ENCODE results near the gene PROM1.

Gene PROM1

GRCh38 chr4:16083241-16084191 is at the start of gene PROM1:
PROM1 (minus strand) TSS chr4:16084023; CDS start chr4:16075906, 8,117 bp downstream.
- DNase-seq, result no peak

DNA sequence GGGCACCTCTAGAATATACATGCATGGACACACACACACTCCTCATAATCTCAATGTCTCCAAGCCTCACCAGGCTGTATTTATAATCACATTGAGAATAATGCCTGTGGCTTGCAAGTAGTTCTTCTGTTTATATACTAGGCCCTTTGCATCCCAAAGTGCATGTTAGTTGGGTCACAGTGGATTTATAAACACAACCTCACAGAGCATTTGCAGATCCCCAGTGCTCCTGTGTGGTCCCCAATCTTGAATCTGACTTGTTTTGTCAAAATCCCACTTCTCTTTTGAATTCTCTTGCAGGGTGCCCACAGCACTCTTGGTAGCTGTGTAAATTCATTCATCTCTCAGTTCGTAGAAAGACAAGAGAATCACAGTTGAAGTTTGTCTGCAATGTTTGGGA is 49.6 kb upstream of the PROM1 start:
- DNase-seq, result no peak

- DNase-seq, result no peak
These were observed 47.5 kb upstream of the PROM1 start for GRCh38 chr4:16131293-16131692.

DNA sequence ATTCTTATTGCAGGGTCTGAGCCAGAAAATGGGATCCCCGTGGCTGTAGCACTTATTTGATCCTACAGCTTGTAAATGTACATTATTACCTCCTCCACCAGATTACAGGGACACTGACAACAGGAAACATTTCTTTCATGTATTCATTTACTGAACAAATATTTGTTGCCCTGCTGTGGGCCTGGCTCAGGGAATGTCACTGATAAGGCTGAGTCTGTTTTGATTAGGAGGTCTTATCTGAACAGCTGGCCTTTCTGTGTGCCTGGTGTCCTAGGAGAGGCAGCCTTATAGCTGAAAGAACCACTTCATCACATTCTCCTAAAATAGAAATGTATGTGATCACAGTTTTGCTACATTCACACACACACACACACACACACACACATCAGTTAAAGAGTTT is 45.5 kb upstream of the PROM1 start:
- DNase-seq, result no peak

GRCh38 chr4:16126714-16127113 is 42.9 kb upstream of the PROM1 start:
- no peak for DNase-seq

DNA sequence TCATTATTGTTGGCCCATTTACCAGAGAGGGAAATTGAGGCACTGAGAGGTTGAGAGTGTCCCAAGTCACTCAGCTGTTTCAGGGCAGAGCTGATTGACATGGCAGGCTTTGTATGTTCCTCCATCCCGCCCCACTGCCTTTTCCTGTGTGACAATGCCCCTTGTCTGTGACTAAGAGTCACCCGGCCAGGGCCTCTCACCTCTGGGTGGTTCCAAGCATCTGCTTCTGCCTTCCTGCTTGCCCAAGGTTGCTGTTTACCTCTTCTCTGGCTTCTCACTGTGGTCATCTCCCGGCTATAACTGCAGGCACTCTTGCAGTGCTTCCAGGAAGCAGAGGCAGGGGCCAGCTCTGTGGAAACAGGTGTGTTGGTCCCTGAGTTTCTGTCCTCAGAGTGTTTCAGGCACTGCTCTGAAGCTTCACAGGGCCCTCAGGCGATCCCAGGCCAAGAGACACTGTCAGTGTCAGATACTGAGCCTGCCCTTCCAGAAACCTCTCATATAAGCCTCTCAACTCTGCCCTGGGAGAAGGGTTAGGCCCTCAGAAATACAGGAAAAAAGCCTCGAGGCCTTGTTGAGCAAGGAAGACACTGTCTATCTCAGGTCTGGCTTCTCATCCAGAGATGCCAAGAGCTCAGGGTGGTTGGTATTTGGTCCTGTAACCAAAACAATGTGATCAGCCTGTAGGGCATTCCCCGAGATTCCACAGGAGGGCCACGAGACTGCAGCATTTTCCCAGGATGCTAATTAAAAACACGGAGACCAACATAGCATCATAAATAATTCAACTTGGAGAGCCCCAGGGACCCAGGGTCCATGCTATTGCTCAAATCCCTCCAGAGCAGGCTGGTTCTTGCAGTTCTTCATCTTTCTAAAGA is 42.0 kb upstream of the PROM1 start:
- DNase-seq, result no peak

DNA sequence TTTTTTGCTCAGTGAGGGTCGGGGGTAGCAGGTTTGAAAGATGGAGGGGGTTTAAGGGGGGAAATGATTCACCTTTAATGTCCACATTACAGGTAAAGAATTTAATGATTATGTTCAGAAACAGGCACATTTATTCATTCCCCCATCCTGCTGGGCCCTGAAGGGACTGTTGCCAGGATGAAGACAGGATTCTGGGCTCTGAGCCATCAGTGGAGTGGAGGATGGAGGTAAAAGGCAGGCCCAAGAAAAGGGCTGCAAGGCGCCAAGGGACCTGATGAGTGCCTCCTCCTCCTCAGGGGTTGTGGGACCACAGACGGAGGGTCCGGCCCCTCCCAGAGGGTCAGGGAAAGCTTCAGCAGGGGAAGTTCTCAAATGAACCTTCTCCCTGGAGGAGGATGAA is 40.4 kb upstream of the PROM1 start:
- no peak for DNase-seq

GRCh38 chr4:16123356-16124084 is 39.7 kb upstream of the PROM1 start:
- DNase-seq, result no peak

GRCh38 chr4:16122784-16123183 is 39.0 kb upstream of the PROM1 start:
- no peak for DNase-seq

DNA sequence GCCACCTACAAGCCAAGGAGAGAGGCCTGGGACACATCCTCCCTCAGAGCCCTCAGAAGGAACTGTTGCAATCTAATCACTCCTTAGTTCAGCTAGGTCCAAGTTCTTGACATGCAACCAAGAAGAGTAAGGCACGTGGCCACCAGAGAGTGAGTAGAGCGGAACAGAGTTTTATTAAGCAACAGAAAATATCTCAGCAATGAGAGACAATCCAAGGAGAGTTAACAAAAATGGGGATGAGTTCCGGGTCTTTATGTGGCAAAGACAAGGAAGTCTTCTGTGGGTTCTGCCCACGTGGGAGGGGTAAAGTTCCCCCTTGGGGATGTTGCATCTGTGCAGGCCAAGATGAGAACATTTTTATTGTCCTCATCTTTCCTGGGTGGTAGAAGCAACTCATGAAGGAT is 38.5 kb upstream of the PROM1 start:
- DNase-seq, result no peak

DNA sequence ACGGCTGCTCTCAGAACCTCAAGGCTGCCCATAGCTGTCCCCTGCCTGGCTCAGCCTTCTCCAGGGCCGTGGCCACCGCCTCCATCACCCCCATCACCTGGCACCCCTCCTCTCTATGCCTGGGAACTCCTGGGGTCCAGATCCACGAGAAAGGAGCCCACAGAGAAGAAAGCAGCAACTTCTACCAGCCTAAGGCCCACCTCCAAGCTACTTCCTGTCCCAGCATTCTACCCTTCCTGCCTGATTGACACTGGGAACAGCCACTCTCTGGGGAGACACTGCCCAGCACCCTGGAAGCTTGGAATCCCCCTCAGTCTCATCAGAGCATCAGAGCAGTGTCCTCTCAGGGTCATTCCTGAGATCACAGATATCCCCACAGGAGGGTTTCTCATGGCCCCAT is 36.9 kb upstream of the PROM1 start:
- DNase-seq, result no peak

DNA sequence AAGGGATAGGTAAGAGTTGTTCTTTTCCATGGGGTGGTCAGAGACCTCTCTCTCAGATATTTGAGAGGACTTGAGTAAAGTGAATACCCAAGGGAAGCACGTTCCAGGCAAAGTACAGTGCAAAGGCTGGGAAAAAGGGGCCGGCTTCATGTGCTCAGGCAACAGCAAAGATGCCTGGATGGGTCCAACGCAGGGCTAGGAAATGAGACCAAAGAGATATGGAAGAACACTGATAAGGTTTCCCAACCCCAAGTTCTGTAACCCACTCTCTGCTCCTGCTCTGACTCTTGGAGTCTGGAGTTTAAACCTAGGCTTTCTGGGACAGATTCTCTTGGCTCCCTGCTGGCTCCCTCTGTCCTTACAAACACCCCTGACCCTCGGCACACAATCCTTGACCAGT is 36.2 kb upstream of the PROM1 start:
- no peak for DNase-seq

- DNase-seq, result no peak
These were observed 34.3 kb upstream of the PROM1 start for GRCh38 chr4:16118090-16118489.

DNA sequence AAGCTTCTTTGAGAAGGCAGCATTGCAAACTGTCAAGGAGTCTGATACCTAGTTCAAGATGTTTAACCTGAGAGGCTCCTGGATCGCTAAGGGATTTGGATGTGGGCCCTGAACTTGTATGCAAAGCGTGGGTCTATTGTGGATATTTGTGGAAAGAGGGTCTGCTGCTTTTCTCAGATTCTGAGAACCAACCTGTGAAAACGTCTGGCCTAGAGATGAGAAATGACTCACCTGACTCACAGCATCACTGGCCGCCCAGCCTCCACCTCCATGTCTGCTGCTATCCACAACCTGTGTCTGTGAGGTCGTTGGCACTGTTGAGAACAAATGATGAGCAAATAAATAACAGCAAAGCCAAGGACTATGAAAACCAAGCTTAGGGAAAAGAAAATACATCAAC is 33.3 kb upstream of the PROM1 start:
- no peak for DNase-seq

GRCh38 chr4:16116493-16116990 is 32.7 kb upstream of the PROM1 start:
- no peak for DNase-seq

DNA sequence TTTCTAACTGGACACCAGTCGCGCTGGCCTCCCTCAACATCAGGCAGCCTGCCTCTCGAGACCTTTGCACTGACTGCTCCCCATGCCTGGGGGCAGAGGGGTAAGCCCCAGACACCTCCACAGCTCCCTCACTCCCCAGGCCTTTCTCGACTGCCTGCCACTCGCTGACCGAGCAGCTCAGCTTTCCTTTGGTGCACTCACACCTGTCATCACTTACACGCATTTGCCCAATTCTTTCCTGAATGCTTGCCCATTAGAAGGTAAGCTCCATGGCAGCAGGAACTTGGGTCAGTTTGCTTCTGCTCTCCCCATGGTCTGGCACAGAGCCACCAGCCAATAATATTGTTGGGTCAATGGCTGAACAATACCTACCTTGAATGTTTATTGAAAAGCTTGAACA is 32.2 kb upstream of the PROM1 start:
- no peak for DNase-seq

GRCh38 chr4:16114546-16114945 is 30.7 kb upstream of the PROM1 start:
- no peak for DNase-seq

DNA sequence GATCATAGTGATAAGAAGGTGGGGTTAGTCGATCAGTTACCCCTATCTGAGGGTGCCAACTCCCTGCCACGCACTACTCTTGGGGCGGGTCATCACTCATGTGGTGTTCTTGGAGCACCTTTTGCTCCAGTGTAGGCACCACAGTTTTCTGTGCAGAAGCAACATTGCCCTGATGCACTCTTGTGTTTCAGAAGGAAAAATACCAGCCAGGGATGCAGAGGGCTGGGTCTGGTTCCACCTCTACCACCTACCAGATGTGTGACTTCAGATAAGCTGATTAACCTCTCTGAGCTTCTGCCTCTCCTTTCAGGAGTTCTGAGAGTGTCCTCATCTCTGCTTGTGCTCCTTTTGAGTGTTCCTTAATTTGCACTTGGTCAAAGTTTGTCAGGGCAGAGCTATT is 29.9 kb upstream of the PROM1 start:
- DNase-seq, result no peak

DNA sequence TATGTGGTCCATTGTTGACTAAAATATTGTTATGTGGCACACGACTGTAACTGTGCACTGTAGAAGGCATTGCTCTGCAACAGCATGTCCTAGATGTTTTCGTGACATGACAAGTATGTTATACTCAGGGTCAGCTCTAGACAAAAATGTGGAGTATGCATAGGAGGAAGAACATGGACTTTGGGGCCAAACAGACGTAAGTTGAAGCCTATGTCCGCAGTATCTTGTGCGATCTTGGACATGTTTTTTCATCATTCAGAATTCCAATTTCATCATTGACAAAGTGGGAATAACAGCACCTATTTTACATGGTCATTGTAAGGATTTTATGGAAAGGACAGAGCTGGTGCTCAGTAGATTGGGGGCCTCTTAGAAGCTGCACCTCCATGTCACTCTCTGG is 27.7 kb upstream of the PROM1 start:
- no peak for DNase-seq

- no peak for DNase-seq
These were observed 27.0 kb upstream of the PROM1 start for GRCh38 chr4:16110661-16111290.

DNA sequence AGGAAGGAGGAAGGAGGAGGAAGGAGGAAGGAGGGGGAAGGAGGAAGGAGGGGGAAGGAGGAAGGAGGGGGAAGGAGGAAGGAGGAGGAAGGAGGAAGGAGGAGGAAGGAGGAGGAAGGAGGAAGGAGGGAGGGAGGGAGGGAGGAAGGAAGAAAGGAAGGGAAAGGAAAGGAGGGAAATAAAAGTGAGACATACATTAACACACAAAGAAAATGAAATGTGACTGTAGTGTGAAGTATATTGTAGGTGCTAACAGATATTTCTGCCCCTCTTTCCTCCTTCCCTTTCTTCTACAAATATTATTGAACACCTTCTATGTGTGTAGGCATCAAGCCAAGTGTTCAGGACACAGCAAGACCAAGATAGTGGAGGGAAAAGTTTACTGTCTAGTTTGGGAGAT is 26.4 kb upstream of the PROM1 start:
- no peak for DNase-seq

DNA sequence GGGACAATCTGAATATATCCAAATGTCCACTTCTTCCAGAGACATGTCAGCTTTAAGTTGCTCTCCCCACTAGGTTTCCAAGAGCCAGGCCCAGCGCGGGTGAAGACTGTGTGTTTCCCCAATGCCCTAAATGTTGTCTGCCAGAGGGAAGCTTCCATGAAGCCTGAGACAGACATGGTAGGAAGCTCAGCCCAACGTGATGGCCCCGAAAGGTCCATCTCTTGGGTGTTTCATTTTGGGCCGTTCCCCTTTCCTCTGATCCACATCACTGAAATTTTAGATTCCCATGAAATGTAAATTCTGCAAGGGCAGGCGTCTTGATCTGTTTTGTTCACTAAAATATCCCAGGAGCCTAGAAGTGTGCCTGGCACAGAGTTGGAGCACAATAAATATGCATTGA is 25.4 kb upstream of the PROM1 start:
- DNase-seq, result no peak

DNA sequence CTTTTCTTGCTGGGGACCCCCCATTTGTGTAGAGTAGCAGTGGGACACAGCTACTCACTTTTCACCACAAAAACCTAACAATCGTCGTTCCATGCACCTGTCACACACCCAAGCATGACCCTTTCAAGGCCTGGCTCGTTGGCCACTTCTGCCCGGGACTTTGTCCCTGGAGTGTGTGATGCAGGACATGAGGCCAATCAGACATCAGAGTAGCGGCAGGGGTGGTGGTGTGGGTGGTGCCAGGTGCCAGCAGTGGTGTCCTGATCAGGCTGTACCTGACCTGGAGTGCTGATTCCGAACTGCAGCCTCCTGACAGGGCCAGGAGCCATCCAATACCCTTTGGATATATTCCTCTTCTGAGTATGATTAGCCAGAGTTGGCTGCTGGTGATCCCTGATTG is 23.1 kb upstream of the PROM1 start:
- no peak for DNase-seq
